B cell (primary cell): ENCODE data around the gene SETD1A. TPM values are rescaled to one million over a fixed set of nuclear protein-coding genes. Genes with fewer than 3 reads are reported as not detected.

ENCODE experiments used
- ATAC-seq: fragments of 200-7000 bp; cut with Tn5 transposase; one replicate; pipeline ENCODE4 v1.10.0; 2021; ENCODE audit warnings: low read depth, mild to moderate bottlenecking, moderate number of reproducible peaks, moderate library complexity
- CTCF ChIA-PET: fragments of 350-600 bp; sonication (Branson Sonifier 250); formaldehyde crosslinking; loops from one replicate; lab custom pipeline; 2021; ENCODE audit warnings: antibody characterized with exemption, inconsistent platforms; lab: Charles Lee
- POLR2A ChIA-PET: fragments of 350-600 bp; sonication (Branson Sonifier 250); formaldehyde crosslinking; loops from one replicate; lab custom pipeline; 2021; ENCODE audit warnings: antibody characterized with exemption; lab: Charles Lee
- DNase-seq: peaks from one replicate; pipeline ENCODE4 v3.0.0; 2013
- H2AFZ ChIP-seq: 2 replicates; pipeline ENCODE4 v1.6.1; 2012; ENCODE audit warnings: mild to moderate bottlenecking, low read depth, low read length; ENCODE audit not compliant: insufficient read depth, poor library complexity, severe bottlenecking
- H3K27ac ChIP-seq, 2 donors: 1 replicate in 1 of 2; 2 replicates in 1 of 2; pipeline ENCODE4 v1.5.1; 2012 to 2013; ENCODE audit warnings: low read length in 2 of 2, mild to moderate bottlenecking in 2 of 2, moderate library complexity in 1 of 2
- H3K27me3 ChIP-seq, 4 experiments: fragments of 200-600 bp in 1 of 4; sonication (generic) in 1 of 4; replicated peaks in 1 of 4; 1 replicate in 2 of 4; 2 replicates in 2 of 4; pipeline versions ENCODE4 v1.6.1 to v1.7.0; 2013 to 2016; ENCODE audit warnings: low read length in 3 of 4, mild to moderate bottlenecking in 2 of 4, mixed read lengths in 1 of 4, moderate library complexity in 1 of 4; ENCODE audit not compliant: insufficient read depth in 4 of 4, control insufficient read depth in 3 of 4; ENCODE audit errors: control extremely low read depth in 1 of 4
- H3K36me3 ChIP-seq, 2 experiments: replicated peaks in 1 of 2; 1 replicate in 1 of 2; 2 replicates in 1 of 2; pipeline versions ENCODE4 v1.6.1 to v1.7.1; 2013; ENCODE audit warnings: low read length in 1 of 2; ENCODE audit not compliant: insufficient read depth in 2 of 2, control insufficient read depth in 1 of 2; ENCODE audit errors: control extremely low read depth in 1 of 2, extremely low read depth in 1 of 2
- H3K4me1 ChIP-seq, 2 donors: fragments of 200-600 bp in 1 of 2; sonication (generic) in 1 of 2; 1 replicate in 1 of 2; 2 replicates in 1 of 2; pipeline versions ENCODE4 v1.5.1 to v1.6.1; 2013 to 2017; ENCODE audit warnings: low read length in 2 of 2; ENCODE audit not compliant: control insufficient read depth in 2 of 2, insufficient read depth in 2 of 2
- H3K4me2 ChIP-seq: replicated peaks from 2 replicates; pipeline ENCODE3; 2012; ENCODE audit warnings: mild to moderate bottlenecking, low read depth, low read length; ENCODE audit not compliant: poor library complexity, severe bottlenecking
- H3K4me3 ChIP-seq, 5 experiments: fragments of 200-600 bp in 1 of 5; sonication (generic) in 1 of 5; 1 replicate in 3 of 5; 2 replicates in 2 of 5; pipeline versions ENCODE4 v1.5.1 to v1.7.0; 2011 to 2016; ENCODE audit warnings: low read length in 4 of 5, mild to moderate bottlenecking in 4 of 5, low read depth in 2 of 5, control low read depth in 1 of 5, moderate library complexity in 1 of 5; ENCODE audit not compliant: insufficient read depth in 1 of 5; ENCODE audit errors: control extremely low read depth in 1 of 5, extremely low read depth in 1 of 5
- H3K79me2 ChIP-seq: fragments of 200-600 bp; sonication (generic); one replicate; pipeline ENCODE4 v1.6.0; 2016; ENCODE audit warnings: low read length; ENCODE audit not compliant: control insufficient read depth, insufficient read depth
- H3K9ac ChIP-seq: fragments of 200-600 bp; sonication (generic); 2 replicates; pipeline ENCODE4 v1.6.1; 2017; ENCODE audit warnings: mild to moderate bottlenecking, low read length, moderate library complexity
- H3K9me3 ChIP-seq, 3 donors: one replicate each; pipeline versions ENCODE4 v1.6.1 to v1.7.1; 2013; ENCODE audit warnings: low read length in 2 of 3; ENCODE audit not compliant: control insufficient read depth in 2 of 3, insufficient read depth in 1 of 3; ENCODE audit errors: control extremely low read depth in 1 of 3
- H4K20me1 ChIP-seq: 2 replicates; pipeline ENCODE4 v1.6.0; 2012; ENCODE audit warnings: mild to moderate bottlenecking, low read length; ENCODE audit not compliant: insufficient read depth, control insufficient read depth, poor library complexity, severe bottlenecking
- H3K27ac Mint-ChIP-seq: one replicate; pipeline ENCODE4 v1.8.0; 2021; ENCODE audit warnings: mixed read lengths
- H3K27me3 Mint-ChIP-seq: one replicate; pipeline ENCODE4 v1.8.0; 2021; ENCODE audit warnings: mixed read lengths
- H3K4me1 Mint-ChIP-seq: one replicate; pipeline ENCODE4 v1.8.0; 2021; ENCODE audit warnings: mixed read lengths
- H3K4me3 Mint-ChIP-seq: one replicate; pipeline ENCODE4 v1.8.0; 2021; ENCODE audit warnings: mixed read lengths
- H3K9me3 Mint-ChIP-seq: one replicate; pipeline ENCODE4 v1.8.0; 2022; ENCODE audit warnings: mixed read lengths; ENCODE audit not compliant: insufficient read depth
- EZH2 ChIP-seq: IDR thresholded peaks from 2 replicates; pipeline ENCODE4 v1.6.1; 2012; ENCODE audit warnings: borderline replicate concordance, low read depth, mild to moderate bottlenecking, moderate library complexity, low read length; ENCODE audit not compliant: insufficient read depth, poor library complexity, severe bottlenecking
- WGBS: methylation state at CpG from one replicate; pipeline ENCODE4 v1.1.5; 2013; ENCODE audit warnings: missing lambda C conversion rate; ENCODE audit not compliant: insufficient coverage; 5-methylcytosine and 5-hydroxymethylcytosine counted together
- intact Hi-C: fragments of 100-400 bp; cut with micrococcal nuclease; formaldehyde crosslinking; loops from one replicate; pipeline ENCODE4 v1.10.0; 2022
- polyA plus RNA-seq: library from polyadenylated mRNA; depleted of rRNA; stranded (reverse); fragments of >200 nt; gene quantifications from 2 replicates; pipeline ENCODE4 v1.2.3, GENCODE V29; 2012
- total RNA-seq, 2 donors: library from RNA; stranded (reverse); fragments of 120-200 nt in 1 of 2; gene quantifications; 1 replicate in 1 of 2; 2 replicates in 1 of 2; pipeline versions ENCODE4 v1.2.3 to v1.2.4, GENCODE V29; 2013 to 2022
- TF ChIP-seq, protein P1 (sequence below): fragments of 200-600 bp; IDR thresholded peaks from one replicate; pipeline ENCODE4 v1.8.0; 2022; ENCODE audit warnings: antibody characterized with exemption, mild to moderate bottlenecking

The SETD1A gene
- total and polyA plus RNA-seq, 2 donors (not counting 1 experiment from before 2014, with no cell fraction given), result 11.5 to 39.5 TPM

- ATAC-seq, result no peak
- POLR2A ChIA-PET, result no interaction called here
- H3K27ac Mint-ChIP-seq, result no peak overlapping the region
- TF ChIP-seq, protein P1, sequence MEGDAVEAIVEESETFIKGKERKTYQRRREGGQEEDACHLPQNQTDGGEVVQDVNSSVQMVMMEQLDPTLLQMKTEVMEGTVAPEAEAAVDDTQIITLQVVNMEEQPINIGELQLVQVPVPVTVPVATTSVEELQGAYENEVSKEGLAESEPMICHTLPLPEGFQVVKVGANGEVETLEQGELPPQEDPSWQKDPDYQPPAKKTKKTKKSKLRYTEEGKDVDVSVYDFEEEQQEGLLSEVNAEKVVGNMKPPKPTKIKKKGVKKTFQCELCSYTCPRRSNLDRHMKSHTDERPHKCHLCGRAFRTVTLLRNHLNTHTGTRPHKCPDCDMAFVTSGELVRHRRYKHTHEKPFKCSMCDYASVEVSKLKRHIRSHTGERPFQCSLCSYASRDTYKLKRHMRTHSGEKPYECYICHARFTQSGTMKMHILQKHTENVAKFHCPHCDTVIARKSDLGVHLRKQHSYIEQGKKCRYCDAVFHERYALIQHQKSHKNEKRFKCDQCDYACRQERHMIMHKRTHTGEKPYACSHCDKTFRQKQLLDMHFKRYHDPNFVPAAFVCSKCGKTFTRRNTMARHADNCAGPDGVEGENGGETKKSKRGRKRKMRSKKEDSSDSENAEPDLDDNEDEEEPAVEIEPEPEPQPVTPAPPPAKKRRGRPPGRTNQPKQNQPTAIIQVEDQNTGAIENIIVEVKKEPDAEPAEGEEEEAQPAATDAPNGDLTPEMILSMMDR, result no peak
- no peak for TF ChIP-seq EZH2
- no peaks in the 10 kb centered on the region for H3K9me3 Mint-ChIP-seq
- H3K4me2 ChIP-seq, result no peak overlapping the region
- H3K4me3 Mint-ChIP-seq, result no peak overlapping the region
- 83% methylated on average over 7 of the region's 7 CpGs for WGBS
- peaks cover 3% of the 10 kb centered on the region for H3K4me1 Mint-ChIP-seq
- no peak overlapping the region for H3K27ac ChIP-seq
- H2AFZ ChIP-seq, result no peak overlapping the region
- CTCF ChIA-PET, result no interaction called here
- no peak for DNase-seq
- no peaks in the 10 kb centered on the region for H3K36me3 ChIP-seq
- H3K27me3 ChIP-seq, result peaks cover 0 to 22% (median 9%) of the 10 kb centered on the region in 4 experiments
- H3K4me1 ChIP-seq, result peaks cover 4% of the 10 kb centered on the region in 2 donors
- peaks cover 0 to under 1% (median 0%) of the 10 kb centered on the region in 3 donors for H3K9me3 ChIP-seq
- peaks cover 18% of the 10 kb centered on the region for H3K27me3 Mint-ChIP-seq
- H3K4me3 ChIP-seq, result no peak overlapping the region
- no peak overlapping the region for H3K9ac ChIP-seq
- intact Hi-C loops, result no loop called here
- H4K20me1 ChIP-seq, result no peaks in the 10 kb centered on the region
- no peaks in the 10 kb centered on the region for H3K79me2 ChIP-seq
Measured at GRCh38 chr16:31006086-31006385, 48.5 kb downstream of the SETD1A start.

- TF ChIP-seq EZH2, result no peak
- TF ChIP-seq, protein P1, result no peak
- Mint-ChIP-seq H3K27me3 (peaks cover 23% of the 10 kb centered on the region), H3K27ac (no peak overlapping the region), H3K4me3 (no peak overlapping the region), H3K9me3 (no peaks in the 10 kb centered on the region), H3K4me1 (peaks cover 9% of the 10 kb centered on the region)
- Histone ChIP-seq H2AFZ (no peak overlapping the region), H4K20me1 (no peaks in the 10 kb centered on the region), H3K9ac (no peak overlapping the region), H3K36me3 (no peaks in the 10 kb centered on the region), H3K4me2 (no peak overlapping the region), H3K4me3 (no peak overlapping the region), H3K27me3 (peaks cover 0 to 27% (median 15%) of the 10 kb centered on the region in 4 experiments), H3K79me2 (no peaks in the 10 kb centered on the region), H3K4me1 (peaks cover 6 to 10% of the 10 kb centered on the region in 2 donors), H3K27ac (no peak overlapping the region), H3K9me3 (peaks cover 0 to 6% (median 0%) of the 10 kb centered on the region in 3 donors)
- DNase-seq (no peak), ATAC-seq (no peak)
- intact Hi-C loops, result no loop called here
- CTCF ChIA-PET, result no interaction called here
- WGBS, result 92% methylated on average over 8 of the region's 8 CpGs
- POLR2A ChIA-PET, result no interaction called here
Measured at GRCh38 chr16:31006589-31006988, 49.0 kb downstream of the SETD1A start.
